K562 (cell line): ENCODE data around the gene ARPC1A. TPM values are rescaled to one million over a fixed set of nuclear protein-coding genes. Genes with fewer than 3 reads are reported as not detected.

ENCODE experiments used
- CHD4 ChIP-seq: fragments of 200-600 bp; sonication (generic); IDR thresholded peaks from 3 replicates; pipeline ENCODE4 v1.6.1; 2012; ENCODE audit warnings: low read depth, mild to moderate bottlenecking, mixed read lengths, low read length, inconsistent platforms; ENCODE audit not compliant: insufficient read depth, insufficient replicate concordance, poor library complexity, severe bottlenecking
- NFXL1 ChIP-seq: fragments of 450-650 bp; formaldehyde crosslinking; IDR thresholded peaks from 2 replicates; pipeline ENCODE4 v1.4.0; 2021; ENCODE audit warnings: mild to moderate bottlenecking
- NR2F6 ChIP-seq: fragments of 450-650 bp; formaldehyde crosslinking; IDR thresholded peaks from 2 replicates; pipeline ENCODE4 v1.4.0; 2020; ENCODE audit warnings: mild to moderate bottlenecking
- NR3C1 ChIP-seq: sonication (generic); formaldehyde crosslinking; IDR thresholded peaks from 2 replicates; pipeline ENCODE4 v1.8.1; 2022; ENCODE audit warnings: missing genetic modification reagents
- RAD21 ChIP-seq, 2 experiments: fragments of 250-450 bp in 1 of 2; fragments of 450-650 bp in 1 of 2; sonication (Bioruptor Pico) in 1 of 2; formaldehyde crosslinking in 1 of 2; IDR thresholded peaks in 1 of 2; conservative IDR thresholded peaks in 1 of 2; 2 replicates each; pipeline versions ENCODE4 v1.4.0 to v1.8.0; 2020 to 2022; ENCODE audit warnings: mild to moderate bottlenecking in 2 of 2, moderate library complexity in 1 of 2
- SNIP1 ChIP-seq: fragments of 450-650 bp; IDR thresholded peaks from 2 replicates; pipeline ENCODE4 v1.7.1; 2017; ENCODE audit warnings: low read depth, mild to moderate bottlenecking
- SRSF9 ChIP-seq: fragments of 200-400 bp; formaldehyde crosslinking; IDR thresholded peaks from 2 replicates; pipeline ENCODE4 v1.6.1; 2017; ENCODE audit warnings: low read depth, low read length, borderline replicate concordance
- STAG1 ChIP-seq: sonication (generic); formaldehyde crosslinking; IDR thresholded peaks from 2 replicates; pipeline ENCODE4 v1.5.0; 2020; ENCODE audit warnings: missing genetic modification reagents, borderline replicate concordance
- TEAD1 ChIP-seq, 2 experiments: fragments of 450-650 bp in 1 of 2; sonication (generic) in 1 of 2; formaldehyde crosslinking; IDR thresholded peaks; 2 replicates each; pipeline versions ENCODE4 v1.4.0 to v1.8.0; 2020 to 2022; ENCODE audit warnings: mild to moderate bottlenecking in 2 of 2, missing genetic modification reagents in 1 of 2
- XRCC4 ChIP-seq: IDR thresholded peaks from one replicate; pipeline ENCODE4 v1.6.1; 2011; ENCODE audit not compliant: insufficient read depth, insufficient read length; ENCODE audit errors: extremely low read depth
- ZNF134 ChIP-seq: fragments of 250-450 bp; sonication (Bioruptor Pico); conservative IDR thresholded peaks from 2 replicates; pipeline ENCODE4 v1.4.0; 2020
- ZNF23 ChIP-seq: fragments of 250-450 bp; sonication (Bioruptor Pico); IDR thresholded peaks from 2 replicates; pipeline ENCODE4 v1.4.0; 2020; ENCODE audit warnings: mild to moderate bottlenecking
- ZNF232 ChIP-seq: sonication (generic); formaldehyde crosslinking; IDR thresholded peaks from 2 replicates; pipeline ENCODE4 v1.8.0; 2022; ENCODE audit warnings: mild to moderate bottlenecking, missing genetic modification reagents
- ZNF695 ChIP-seq: fragments of 450-650 bp; formaldehyde crosslinking; IDR thresholded peaks from 2 replicates; pipeline ENCODE4 v1.4.0; 2020; ENCODE audit warnings: mild to moderate bottlenecking, moderate library complexity
- polyA plus RNA-seq, 8 experiments: library from polyadenylated mRNA; depleted of rRNA in 4 of 8; stranded (reverse) in 5 of 8; unstranded in 3 of 8; fragments of >200 nt; fragmentation: Nextera tagmentation in 2 of 8; fragmentation: Illumina TruSeq in 1 of 8; extraction: Ambion mirVana in 2 of 8; extraction: Trizol in 1 of 8; gene quantifications; 2 replicates each; pipeline versions ENCODE4 v1.2.1 to v1.2.3, GENCODE V29; 2011 to 2014; ENCODE audit warnings: inconsistent platforms in 1 of 8, missing spikeins in 1 of 8
- total RNA-seq, 7 experiments: library from RNA; depleted of rRNA in 6 of 7; stranded (reverse); fragments of >200 nt in 6 of 7; fragmentation: Illumina TruSeq in 2 of 7; extraction: Trizol in 2 of 7; gene quantifications; 2 replicates each; pipeline versions ENCODE4 v1.2.1 to v1.2.3, GENCODE V29; 2011 to 2021; ENCODE audit warnings: low replicate concordance in 1 of 7
- TF ChIP-seq, protein P1 (sequence below): fragments of 450-650 bp; IDR thresholded peaks from 2 replicates; pipeline ENCODE4 v1.6.1; 2016; ENCODE audit warnings: borderline replicate concordance
- TF ChIP-seq, protein P2 (sequence below): fragments of 450-650 bp; formaldehyde crosslinking; IDR thresholded peaks from 2 replicates; pipeline ENCODE4 v1.4.0; 2020; ENCODE audit warnings: mild to moderate bottlenecking
- TF ChIP-seq, protein P3 (sequence below): fragments of 450-650 bp; formaldehyde crosslinking; IDR thresholded peaks from 2 replicates; pipeline ENCODE4 v1.4.0; 2020; ENCODE audit warnings: mild to moderate bottlenecking, mixed read lengths
- TF ChIP-seq, protein P4 (sequence below), 2 experiments: fragments of 150-350 bp in 1 of 2; IDR thresholded peaks; 2 replicates each; pipeline ENCODE4 v1.6.1; 2012 to 2016; ENCODE audit warnings: low read depth in 2 of 2, low read length in 2 of 2, mild to moderate bottlenecking in 1 of 2, moderate library complexity in 1 of 2

Gene ARPC1A
- total and polyA plus RNA-seq, 9 of the 15 experiments (the other 6 are each of a cell fraction or from before 2014, with no cell fraction given): 39.5 to 151 (median 86.1) TPM

DNA sequence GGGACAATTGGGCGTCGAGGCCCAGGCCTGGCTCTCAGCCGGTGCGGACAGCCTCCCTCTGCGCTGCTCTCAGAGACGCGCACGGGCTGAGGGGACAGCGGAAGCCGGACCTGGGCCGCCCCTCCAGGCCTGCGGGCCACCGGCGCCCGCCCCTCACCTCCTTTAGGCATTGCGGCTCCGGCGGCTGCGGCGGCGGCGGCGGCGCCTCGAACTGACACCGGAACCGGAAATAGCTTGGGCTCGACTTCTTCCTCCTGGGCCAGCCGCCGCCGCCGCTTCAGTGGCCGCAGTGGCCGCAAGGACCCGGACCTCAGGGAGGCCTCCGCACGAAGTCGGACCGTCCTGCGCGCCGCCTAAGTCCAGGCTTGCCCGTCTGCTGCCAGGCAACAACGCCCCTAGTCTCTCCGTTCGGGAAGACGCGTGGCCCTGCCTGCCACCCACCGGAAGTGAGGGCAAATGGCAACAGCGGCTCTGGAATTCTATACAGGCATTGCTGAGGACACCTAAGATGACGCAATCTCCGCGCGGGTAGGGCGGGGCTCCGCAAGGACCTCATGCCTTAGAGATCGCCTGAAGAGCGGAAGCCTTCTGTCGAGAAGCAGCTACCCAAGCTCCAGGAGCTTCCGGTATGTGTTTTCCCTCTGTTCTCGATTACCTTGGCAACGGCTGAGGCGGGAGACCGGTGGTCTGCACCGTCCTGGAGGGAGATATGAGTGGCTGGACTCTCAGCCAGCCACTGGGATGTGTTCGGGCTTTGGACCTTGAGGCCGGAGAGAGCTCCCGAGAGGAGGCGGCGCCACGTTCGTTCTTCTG lies 82.9 kb downstream of the ARPC1A start, which contains the start of the genes BUD31 and PDAP1 (continued):
- TF ChIP-seq NR2F6 (CRISPR knock-in tag) (no peak; the same call in 1 of the 2 replicates), NFXL1 (CRISPR knock-in tag) (no peak), ZNF134 (no peak), ZNF695 (CRISPR knock-in tag) (no peak), CHD4 (no peak), SRSF9 (no peak), ZNF232 (CRISPR knock-in tag) (no peak), XRCC4 (no peak), TEAD1 (CRISPR knock-in tag; IDR thresholded peaks at IDR 0.05) (peak; percentile 76 to 88), NR3C1 (CRISPR knock-in tag) (no peak), STAG1 (CRISPR knock-in tag) (no peak), RAD21 (CRISPR knock-in tag; conservative IDR thresholded peaks at IDR 0.05 in 1 of 2, IDR thresholded peaks at IDR 0.05 in 1 of 2) (peak; percentile 31 to 42), SNIP1 (no peak), ZNF23 (CRISPR knock-in tag) (no peak)
- TF ChIP-seq, protein P1, sequence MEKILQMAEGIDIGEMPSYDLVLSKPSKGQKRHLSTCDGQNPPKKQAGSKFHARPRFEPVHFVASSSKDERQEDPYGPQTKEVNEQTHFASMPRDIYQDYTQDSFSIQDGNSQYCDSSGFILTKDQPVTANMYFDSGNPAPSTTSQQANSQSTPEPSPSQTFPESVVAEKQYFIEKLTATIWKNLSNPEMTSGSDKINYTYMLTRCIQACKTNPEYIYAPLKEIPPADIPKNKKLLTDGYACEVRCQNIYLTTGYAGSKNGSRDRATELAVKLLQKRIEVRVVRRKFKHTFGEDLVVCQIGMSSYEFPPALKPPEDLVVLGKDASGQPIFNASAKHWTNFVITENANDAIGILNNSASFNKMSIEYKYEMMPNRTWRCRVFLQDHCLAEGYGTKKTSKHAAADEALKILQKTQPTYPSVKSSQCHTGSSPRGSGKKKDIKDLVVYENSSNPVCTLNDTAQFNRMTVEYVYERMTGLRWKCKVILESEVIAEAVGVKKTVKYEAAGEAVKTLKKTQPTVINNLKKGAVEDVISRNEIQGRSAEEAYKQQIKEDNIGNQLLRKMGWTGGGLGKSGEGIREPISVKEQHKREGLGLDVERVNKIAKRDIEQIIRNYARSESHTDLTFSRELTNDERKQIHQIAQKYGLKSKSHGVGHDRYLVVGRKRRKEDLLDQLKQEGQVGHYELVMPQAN: peak; percentile 93; the same call in 1 of the 2 replicates
- TF ChIP-seq, protein P2, sequence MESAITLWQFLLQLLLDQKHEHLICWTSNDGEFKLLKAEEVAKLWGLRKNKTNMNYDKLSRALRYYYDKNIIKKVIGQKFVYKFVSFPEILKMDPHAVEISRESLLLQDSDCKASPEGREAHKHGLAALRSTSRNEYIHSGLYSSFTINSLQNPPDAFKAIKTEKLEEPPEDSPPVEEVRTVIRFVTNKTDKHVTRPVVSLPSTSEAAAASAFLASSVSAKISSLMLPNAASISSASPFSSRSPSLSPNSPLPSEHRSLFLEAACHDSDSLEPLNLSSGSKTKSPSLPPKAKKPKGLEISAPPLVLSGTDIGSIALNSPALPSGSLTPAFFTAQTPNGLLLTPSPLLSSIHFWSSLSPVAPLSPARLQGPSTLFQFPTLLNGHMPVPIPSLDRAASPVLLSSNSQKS (CRISPR knock-in tag): no peak
- TF ChIP-seq, protein P3, sequence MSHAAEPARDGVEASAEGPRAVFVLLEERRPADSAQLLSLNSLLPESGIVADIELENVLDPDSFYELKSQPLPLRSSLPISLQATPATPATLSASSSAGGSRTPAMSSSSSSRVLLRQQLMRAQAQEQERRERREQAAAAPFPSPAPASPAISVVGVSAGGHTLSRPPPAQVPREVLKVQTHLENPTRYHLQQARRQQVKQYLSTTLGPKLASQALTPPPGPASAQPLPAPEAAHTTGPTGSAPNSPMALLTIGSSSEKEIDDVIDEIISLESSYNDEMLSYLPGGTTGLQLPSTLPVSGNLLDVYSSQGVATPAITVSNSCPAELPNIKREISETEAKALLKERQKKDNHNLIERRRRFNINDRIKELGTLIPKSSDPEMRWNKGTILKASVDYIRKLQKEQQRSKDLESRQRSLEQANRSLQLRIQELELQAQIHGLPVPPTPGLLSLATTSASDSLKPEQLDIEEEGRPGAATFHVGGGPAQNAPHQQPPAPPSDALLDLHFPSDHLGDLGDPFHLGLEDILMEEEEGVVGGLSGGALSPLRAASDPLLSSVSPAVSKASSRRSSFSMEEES (CRISPR knock-in tag): no peak
- TF ChIP-seq, protein P4, sequence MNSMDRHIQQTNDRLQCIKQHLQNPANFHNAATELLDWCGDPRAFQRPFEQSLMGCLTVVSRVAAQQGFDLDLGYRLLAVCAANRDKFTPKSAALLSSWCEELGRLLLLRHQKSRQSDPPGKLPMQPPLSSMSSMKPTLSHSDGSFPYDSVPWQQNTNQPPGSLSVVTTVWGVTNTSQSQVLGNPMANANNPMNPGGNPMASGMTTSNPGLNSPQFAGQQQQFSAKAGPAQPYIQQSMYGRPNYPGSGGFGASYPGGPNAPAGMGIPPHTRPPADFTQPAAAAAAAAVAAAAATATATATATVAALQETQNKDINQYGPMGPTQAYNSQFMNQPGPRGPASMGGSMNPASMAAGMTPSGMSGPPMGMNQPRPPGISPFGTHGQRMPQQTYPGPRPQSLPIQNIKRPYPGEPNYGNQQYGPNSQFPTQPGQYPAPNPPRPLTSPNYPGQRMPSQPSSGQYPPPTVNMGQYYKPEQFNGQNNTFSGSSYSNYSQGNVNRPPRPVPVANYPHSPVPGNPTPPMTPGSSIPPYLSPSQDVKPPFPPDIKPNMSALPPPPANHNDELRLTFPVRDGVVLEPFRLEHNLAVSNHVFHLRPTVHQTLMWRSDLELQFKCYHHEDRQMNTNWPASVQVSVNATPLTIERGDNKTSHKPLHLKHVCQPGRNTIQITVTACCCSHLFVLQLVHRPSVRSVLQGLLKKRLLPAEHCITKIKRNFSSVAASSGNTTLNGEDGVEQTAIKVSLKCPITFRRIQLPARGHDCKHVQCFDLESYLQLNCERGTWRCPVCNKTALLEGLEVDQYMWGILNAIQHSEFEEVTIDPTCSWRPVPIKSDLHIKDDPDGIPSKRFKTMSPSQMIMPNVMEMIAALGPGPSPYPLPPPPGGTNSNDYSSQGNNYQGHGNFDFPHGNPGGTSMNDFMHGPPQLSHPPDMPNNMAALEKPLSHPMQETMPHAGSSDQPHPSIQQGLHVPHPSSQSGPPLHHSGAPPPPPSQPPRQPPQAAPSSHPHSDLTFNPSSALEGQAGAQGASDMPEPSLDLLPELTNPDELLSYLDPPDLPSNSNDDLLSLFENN (IDR thresholded peaks at IDR 0.05; ENCODE audit: low read depth in 2 of 2, low read length in 2 of 2): no peak
